Heart right ventricle (tissue), 16 donors: Measurements from ENCODE around the gene SCRN2. TPM values are rescaled to one million over a fixed set of nuclear protein-coding genes. Genes with fewer than 3 reads are reported as not detected.

Experiments used
- ATAC-seq, 8 donors: fragments of 200-7000 bp; cut with Tn5 transposase; one replicate each; pipeline ENCODE4 v1.9.1; 2020; ENCODE audit warnings: mild to moderate bottlenecking in 8 of 8, moderate library complexity in 8 of 8, moderate number of reproducible peaks in 1 of 8
- DNase-seq, 2 donors: peaks; one replicate each; pipeline ENCODE4 v3.0.0-alpha.2; 2020
- H3K27ac ChIP-seq, 10 donors: fragments of 200-600 bp; sonication (generic) in 2 of 10; one replicate each; pipeline versions ENCODE4 v1.5.0 to v1.8.0; 2020 to 2022; ENCODE audit warnings: mild to moderate bottlenecking in 3 of 10
- H3K27me3 ChIP-seq, 7 donors: fragments of 200-600 bp; one replicate each; pipeline ENCODE4 v1.8.0; 2021 to 2022; ENCODE audit warnings: mild to moderate bottlenecking in 2 of 7
- H3K36me3 ChIP-seq, 9 donors: fragments of 200-600 bp; sonication (generic) in 1 of 9; one replicate each; pipeline versions ENCODE4 v1.5.0 to v1.8.0; 2020 to 2022; ENCODE audit warnings: mild to moderate bottlenecking in 2 of 9
- H3K4me1 ChIP-seq, 9 donors: fragments of 200-600 bp; sonication (generic) in 1 of 9; one replicate each; pipeline versions ENCODE4 v1.5.0 to v1.8.0; 2020 to 2022; ENCODE audit warnings: mild to moderate bottlenecking in 4 of 9
- H3K4me3 ChIP-seq, 10 donors: fragments of 200-600 bp; sonication (generic) in 2 of 10; one replicate each; pipeline versions ENCODE4 v1.5.0 to v1.8.0; 2020 to 2022; ENCODE audit warnings: mild to moderate bottlenecking in 7 of 10, moderate library complexity in 2 of 10
- H3K9me3 ChIP-seq, 11 donors: fragments of 200-600 bp in 10 of 11; sonication (generic) in 2 of 11; one replicate each; pipeline versions ENCODE4 v1.5.0 to v1.8.0; 2013 to 2022; ENCODE audit warnings: mild to moderate bottlenecking in 2 of 11, control low read depth in 1 of 11, moderate library complexity in 1 of 11
- whole genome bisulfite sequencing, 2 donors: extraction: QIAGEN DNeasy Blood & Tissue Kit; methylation state at CpG; one replicate each; pipeline ENCODE4 v1.1.7; 2013; ENCODE audit warnings: inconsistent platforms in 1 of 2; 5-methylcytosine and 5-hydroxymethylcytosine counted together
- intact Hi-C, 10 donors: fragments of 100-400 bp; cut with DNase I; formaldehyde crosslinking; loops; one replicate each; pipeline versions ENCODE4 v1.11.1 to v1.14.2; 2022
- polyA plus RNA-seq, 2 donors: library from polyadenylated mRNA; stranded (reverse); fragments of 200-250 nt; gene quantifications; one replicate each; pipeline ENCODE4 v1.2.3, GENCODE V29; 2013
- total RNA-seq, 10 donors: library from RNA; stranded (reverse); fragmentation: NEBNext Ultra II Directional in 3 of 10; extraction: Animal tissue kit (Norgen Biotek cat#: 25700) in 3 of 10; gene quantifications; one replicate each; pipeline versions ENCODE4 v1.2.1 to v1.2.4, GENCODE V29; 2021 to 2023
- TF ChIP-seq, protein P1 (sequence below), 9 donors: fragments of 200-600 bp; sonication (generic) in 2 of 9; IDR thresholded peaks; one replicate each; pipeline versions ENCODE4 v1.5.0 to v1.8.0; 2021 to 2022; ENCODE audit warnings: antibody characterized with exemption in 9 of 9, mild to moderate bottlenecking in 5 of 9, moderate library complexity in 1 of 9
- donor health status: Arrhythmogenic right ventricular cardiomyopathy.
- donor health status: ischemic (EF 13 %, LVEDD 7.1; RV severe dilation, severe dysfunction).
- donor health status: healthy with polysubstance abuse.
- donor health status: DM: no; HTN: yes; CAD: no.
- donor health status: DM: no; HTN: no; CAD: no.
- donor health status: ischemic (EF 25% LVEDD 6.9; RV normal size, moderate dysfunction).
- donor health status: ischemic (EF 25% LVEDD 5.7; RV mildly dilated, moderate dysfunction).
- donor health status: healthy.
- donor health status: DM: yes; HTN: yes; CAD: no.
- donor health status: Ischemic cardiomyopathy.
- donor health status: ischemic (EF 35%, LVEDD 5.7; RV mildly dilated, moderate dysfunction).
- donor health status: nonischemic (EF 11% LVEDD 7.7; RV severe dilation, severe dysfunction).
- donor health status: DM: yes; HTN: yes; CAD: no.
- donor health status: PGD.
- donor health status: ischemic (EF 29% LVEDD 5.4; RV normal size, mild dysfunction).
- donor health status: nonischemic (EF 23%, LVEDD 6.1; RV moderate dilation, normal function).

Gene SCRN2
- total and polyA plus RNA-seq, 12 donors: 20.6 to 82.5 (median 34.5) TPM

DNA sequence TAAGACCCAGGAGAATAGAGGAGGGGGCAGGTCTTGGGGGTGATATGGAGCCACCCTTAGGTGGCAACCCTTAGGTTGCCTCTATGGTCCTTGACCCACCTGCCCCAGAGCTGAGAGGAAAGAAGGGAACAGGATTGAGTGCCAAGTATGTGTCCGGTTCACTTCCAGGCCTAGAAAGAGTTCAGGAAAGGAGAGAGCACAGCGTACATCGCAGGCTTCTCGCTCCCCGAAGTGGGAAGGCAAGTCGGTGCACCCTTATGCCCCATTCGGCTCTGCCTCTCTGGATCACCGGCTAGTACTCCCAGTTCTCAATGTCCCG, 9.3 kb upstream of the SCRN2 start:
- no peak for DNase-seq
- H3K27me3 ChIP-seq: peaks cover 27 to 100% (median 90%) of the 10 kb centered on the region in 7 donors
- ATAC-seq: peak in 1 of 8 donors; percentile 12
- TF ChIP-seq, protein P1, sequence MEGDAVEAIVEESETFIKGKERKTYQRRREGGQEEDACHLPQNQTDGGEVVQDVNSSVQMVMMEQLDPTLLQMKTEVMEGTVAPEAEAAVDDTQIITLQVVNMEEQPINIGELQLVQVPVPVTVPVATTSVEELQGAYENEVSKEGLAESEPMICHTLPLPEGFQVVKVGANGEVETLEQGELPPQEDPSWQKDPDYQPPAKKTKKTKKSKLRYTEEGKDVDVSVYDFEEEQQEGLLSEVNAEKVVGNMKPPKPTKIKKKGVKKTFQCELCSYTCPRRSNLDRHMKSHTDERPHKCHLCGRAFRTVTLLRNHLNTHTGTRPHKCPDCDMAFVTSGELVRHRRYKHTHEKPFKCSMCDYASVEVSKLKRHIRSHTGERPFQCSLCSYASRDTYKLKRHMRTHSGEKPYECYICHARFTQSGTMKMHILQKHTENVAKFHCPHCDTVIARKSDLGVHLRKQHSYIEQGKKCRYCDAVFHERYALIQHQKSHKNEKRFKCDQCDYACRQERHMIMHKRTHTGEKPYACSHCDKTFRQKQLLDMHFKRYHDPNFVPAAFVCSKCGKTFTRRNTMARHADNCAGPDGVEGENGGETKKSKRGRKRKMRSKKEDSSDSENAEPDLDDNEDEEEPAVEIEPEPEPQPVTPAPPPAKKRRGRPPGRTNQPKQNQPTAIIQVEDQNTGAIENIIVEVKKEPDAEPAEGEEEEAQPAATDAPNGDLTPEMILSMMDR (IDR thresholded peaks at IDR 0.05): no peak
- WGBS, 2 donors: 42 to 48% methylated on average over 9 of the region's 9 CpGs
- intact Hi-C loops: loop anchor here in 1 of 10 donors (5.0 kb wide), 1 partner anchor 282 kb away; no protein-coding TSS in a partner anchor
- peak overlapping the region; percentile 6 to 54 (median 45) for H3K4me3 ChIP-seq
- H3K9me3 ChIP-seq: no peaks in the 10 kb centered on the region
- H3K36me3 ChIP-seq: no peaks in the 10 kb centered on the region
- H3K27ac ChIP-seq: peak overlapping the region in 1 of 10 donors; percentile 68
- peaks cover 5 to 39% (median 13%) of the 10 kb centered on the region in 9 donors for H3K4me1 ChIP-seq

DNA sequence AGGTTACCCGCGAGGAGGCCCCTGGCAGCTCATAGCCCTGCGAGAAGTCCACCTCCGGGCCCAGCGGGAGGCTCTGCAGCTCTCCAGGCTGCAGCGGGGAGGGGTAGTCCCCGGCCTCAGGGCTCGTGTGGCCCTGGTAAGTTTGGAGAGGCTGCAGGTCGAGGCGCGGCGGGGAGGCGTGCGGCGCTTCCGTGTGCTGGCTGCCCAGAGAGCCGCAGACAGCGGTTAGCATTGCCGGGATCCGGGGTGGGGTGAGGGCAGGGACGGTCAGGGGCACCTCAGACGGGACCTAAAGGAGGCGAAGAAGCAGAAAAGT, 7.1 kb upstream of the SCRN2 start:
- Histone ChIP-seq H3K4me1 (peaks cover 5 to 38% (median 13%) of the 10 kb centered on the region in 9 donors), H3K36me3 (no peaks in the 10 kb centered on the region), H3K27me3 (peaks cover 27 to 92% (median 79%) of the 10 kb centered on the region in 7 donors), H3K9me3 (no peaks in the 10 kb centered on the region), H3K27ac (no peak overlapping the region), H3K4me3 (no peak overlapping the region)
- TF ChIP-seq, protein P1 (IDR thresholded peaks at IDR 0.05): no peak
- DNase-seq (no peak), ATAC-seq (no peak)
- 47 to 63% methylated on average over 23 of the region's 23 CpGs for WGBS, 2 donors
- intact Hi-C loops: loop anchor here in 5 of 10 donors (5.0 to 10.0 kb wide), 5 partner anchors 97 to 169 kb away; partner anchors contain the start of gene PNPO (in 4 of the 5)

DNA sequence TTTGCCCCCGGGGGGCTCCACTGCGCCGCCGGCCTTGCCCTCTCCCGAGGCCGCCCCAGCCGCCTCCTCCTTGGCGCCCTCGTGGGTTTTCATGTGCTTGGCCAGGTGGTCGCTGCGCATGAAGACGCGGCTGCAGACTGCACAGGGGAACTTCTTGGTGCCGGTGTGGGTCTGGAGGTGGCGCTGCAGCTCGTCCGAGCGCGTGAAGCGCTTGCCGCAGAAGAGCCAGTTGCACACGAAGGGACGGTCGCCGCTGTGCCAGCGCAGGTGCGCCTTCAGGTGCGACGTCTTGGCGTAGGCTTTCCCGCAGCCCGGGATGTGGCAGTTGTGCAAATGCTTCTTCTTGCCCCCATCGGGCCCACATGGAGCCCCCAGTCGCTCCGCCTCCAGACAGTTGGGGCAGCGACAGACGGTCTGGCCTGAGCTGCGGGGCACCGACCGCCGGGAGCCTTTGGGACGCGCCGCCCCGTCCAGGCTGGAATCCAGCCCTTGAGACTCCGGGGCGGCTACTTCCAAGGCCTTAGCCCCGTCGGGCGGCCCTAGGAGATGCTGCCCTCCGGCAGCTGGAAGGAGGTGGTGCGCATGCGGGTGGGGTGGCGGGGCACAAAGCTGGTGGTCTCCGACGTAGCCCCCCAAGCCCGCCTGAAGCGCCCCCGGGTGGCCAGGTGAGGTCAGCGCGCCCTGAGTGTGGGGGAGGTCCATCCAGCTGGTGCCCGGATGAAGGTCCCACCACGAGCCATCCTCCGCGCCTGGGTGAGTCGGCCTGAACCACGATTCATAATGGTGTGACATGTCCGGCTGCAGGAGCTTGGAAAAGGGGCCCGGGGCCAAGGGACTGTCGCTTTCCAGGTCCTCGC, 6.5 kb upstream of the SCRN2 start:
- Histone ChIP-seq H3K4me1 (peaks cover 5 to 42% (median 13%) of the 10 kb centered on the region in 9 donors), H3K27me3 (peaks cover 25 to 86% (median 73%) of the 10 kb centered on the region in 7 donors), H3K36me3 (no peaks in the 10 kb centered on the region), H3K27ac (no peak overlapping the region), H3K4me3 (no peak overlapping the region), H3K9me3 (no peaks in the 10 kb centered on the region)
- TF ChIP-seq, protein P1 (IDR thresholded peaks at IDR 0.05): peak in 4 of 9 donors; percentile 22 to 39 (median 33)
- WGBS, 2 donors: 28 to 38% methylated on average over 67 to 71 of the region's 71 CpGs
- intact Hi-C loops: loop anchor here in 6 of 10 donors (2.0 to 10.0 kb wide), 6 partner anchors 37 to 170 kb away; partner anchors contain the start of gene PNPO (in 4 of the 6)
- ATAC-seq: no peak
- no peak for DNase-seq

DNA sequence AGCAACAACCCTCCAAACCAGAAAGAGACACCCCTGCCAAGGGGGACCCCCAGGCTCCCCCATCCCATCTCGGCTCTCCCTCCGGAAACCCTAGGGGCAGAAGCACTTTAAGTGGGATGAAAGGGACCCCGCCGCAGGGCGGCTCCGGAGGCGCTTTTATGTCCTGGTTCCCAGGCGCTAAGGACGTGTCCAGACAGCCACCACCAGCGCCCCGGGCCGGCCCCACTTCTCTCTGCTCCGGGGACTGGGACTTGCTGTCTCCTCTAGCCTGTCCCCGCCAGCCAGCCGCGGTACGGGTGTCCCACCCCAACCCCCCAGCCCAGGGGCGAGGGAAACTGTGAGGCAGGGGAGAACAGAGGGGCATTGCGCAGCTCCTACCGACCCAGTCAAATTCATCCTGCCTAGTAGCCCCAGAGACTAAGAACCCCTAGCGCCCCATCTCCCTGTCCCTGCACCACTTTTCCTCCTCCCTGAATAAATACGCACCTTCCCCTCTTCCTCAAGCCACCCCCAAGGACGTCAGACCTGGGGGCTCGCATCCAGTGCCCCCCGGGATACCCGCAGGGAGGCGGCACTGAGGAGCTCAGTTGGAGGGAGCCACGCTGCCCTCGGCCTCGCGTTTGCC, 5.8 kb upstream of the SCRN2 start:
- intact Hi-C loops: loop anchor here in 6 of 10 donors (2.0 to 10.0 kb wide), 6 partner anchors 38 to 170 kb away; partner anchors contain the start of gene PNPO (in 4 of the 6)
- TF ChIP-seq, protein P1 (IDR thresholded peaks at IDR 0.05): no peak
- H3K4me3 ChIP-seq: no peak overlapping the region
- H3K36me3 ChIP-seq: no peaks in the 10 kb centered on the region
- no peak for ATAC-seq
- no peak for DNase-seq
- H3K4me1 ChIP-seq: peaks cover 5 to 37% (median 13%) of the 10 kb centered on the region in 9 donors
- peaks cover 18 to 79% (median 66%) of the 10 kb centered on the region in 7 donors for H3K27me3 ChIP-seq
- WGBS, 2 donors: 18 to 25% methylated on average over 30 to 31 of the region's 31 CpGs
- no peak overlapping the region for H3K27ac ChIP-seq
- H3K9me3 ChIP-seq: no peaks in the 10 kb centered on the region
